ENCODE measurements around the gene HCLS1.

DNA sequence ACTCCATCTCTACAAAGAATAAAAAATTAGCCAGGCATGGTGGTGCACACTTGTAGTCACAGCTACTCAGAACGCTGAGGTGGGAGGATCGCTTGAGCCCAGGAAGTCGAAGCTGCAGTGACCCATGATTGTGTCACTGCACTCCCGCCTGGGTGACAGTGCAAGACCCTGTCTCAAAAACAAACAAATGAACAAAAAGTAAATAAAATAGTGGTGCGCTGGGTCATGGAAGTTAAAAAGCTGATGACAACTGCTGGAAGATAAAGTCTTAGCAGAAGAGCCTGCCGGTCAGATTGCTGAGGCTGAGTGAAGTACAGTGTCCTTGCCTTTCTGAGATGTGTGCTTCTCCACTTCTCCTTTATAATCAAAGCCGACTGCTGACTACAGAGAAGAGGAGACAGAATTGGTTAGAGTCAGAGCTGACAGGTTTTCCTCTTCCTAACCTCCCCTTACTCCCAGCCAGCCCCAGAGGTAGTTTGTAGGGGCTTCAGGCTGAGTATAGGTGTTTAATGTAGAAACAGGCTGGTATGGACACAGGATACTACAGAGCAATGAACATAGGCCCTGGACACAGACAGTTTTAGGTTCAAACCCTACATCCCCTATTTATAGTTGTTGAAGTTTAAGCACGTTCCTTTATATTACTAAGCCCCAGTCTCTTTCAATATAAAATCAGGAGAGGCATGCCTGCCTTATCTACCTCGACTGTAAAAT is 17.9 kb downstream of the HCLS1 start:
- TF ChIP-seq ZNF274 (IDR thresholded peaks at IDR 0.05; ENCODE audit: low read depth, low read length), result no peak
- TF ChIP-seq YY1 (IDR thresholded peaks at IDR 0.05; ENCODE audit: insufficient read depth, insufficient read length), result no peak
- TF ChIP-seq SUZ12 (IDR thresholded peaks at IDR 0.05; ENCODE audit: extremely low read depth, insufficient read depth, insufficient read length), result no peak
